WTC11 (cell line): ENCODE measurements around the gene CAMTA1. TPM values are rescaled to one million over a fixed set of nuclear protein-coding genes. Genes with fewer than 3 reads are reported as not detected.

Experiments
- ATAC-seq: fragments of 200-7000 bp; cut with Tn5 transposase; 2 replicates; pipeline ENCODE4 v1.10.0; 2021; ENCODE audit warnings: mild to moderate bottlenecking, moderate library complexity
- CTCF ChIA-PET: fragments of 300-600 bp; sonication (Branson Sonifier 250); formaldehyde crosslinking; loops from one replicate; lab custom pipeline; 2021; ENCODE audit warnings: antibody characterized with exemption; lab: Charles Lee
- POLR2A ChIA-PET: fragments of 350-600 bp; sonication (Branson Sonifier 250); formaldehyde crosslinking; loops from one replicate; lab custom pipeline; 2021; ENCODE audit warnings: antibody characterized with exemption; lab: Charles Lee
- DNase-seq: peaks from one replicate; pipeline ENCODE4 v3.0.0; 2021; ENCODE audit warnings: low spot score
- H3K27ac Mint-ChIP-seq: 2 replicates; pipeline ENCODE4 v1.8.0; 2021; ENCODE audit warnings: mixed read lengths
- H3K27me3 Mint-ChIP-seq: 2 replicates; pipeline ENCODE4 v1.8.0; 2021; ENCODE audit warnings: low read depth, mild to moderate bottlenecking, moderate library complexity, mixed read lengths
- H3K36me3 Mint-ChIP-seq: 2 replicates; pipeline ENCODE4 v1.8.0; 2021; ENCODE audit warnings: mixed read lengths
- H3K4me1 Mint-ChIP-seq: 2 replicates; pipeline ENCODE4 v1.8.0; 2022; ENCODE audit warnings: mixed read lengths
- H3K4me3 Mint-ChIP-seq: 2 replicates; pipeline ENCODE4 v1.8.0; 2021; ENCODE audit warnings: mild to moderate bottlenecking, moderate library complexity, mixed read lengths
- H3K9me3 Mint-ChIP-seq: 2 replicates; pipeline ENCODE4 v1.8.0; 2021; ENCODE audit warnings: mixed read lengths
- ATF2 ChIP-seq: sonication (generic); formaldehyde crosslinking; IDR thresholded peaks from 2 replicates; pipeline ENCODE4 v1.8.1; 2022; ENCODE audit warnings: low read depth, missing genetic modification reagents, borderline replicate concordance
- ATF3 ChIP-seq: sonication (generic); formaldehyde crosslinking; conservative IDR thresholded peaks from 2 replicates; pipeline ENCODE4 v1.8.1; 2022; ENCODE audit warnings: mild to moderate bottlenecking, missing genetic modification reagents
- CTCF ChIP-seq: fragments of 200-600 bp; IDR thresholded peaks from 2 replicates; pipeline ENCODE4 v1.8.0; 2022; ENCODE audit warnings: antibody characterized with exemption
- FOXP1 ChIP-seq: sonication (generic); formaldehyde crosslinking; IDR thresholded peaks from 2 replicates; pipeline ENCODE4 v1.8.0; 2022; ENCODE audit warnings: missing genetic modification reagents, mild to moderate bottlenecking, moderate library complexity, borderline replicate concordance
- GABPB1 ChIP-seq: sonication (generic); formaldehyde crosslinking; IDR thresholded peaks from 2 replicates; pipeline ENCODE4 v1.8.1; 2023; ENCODE audit warnings: mild to moderate bottlenecking, missing genetic modification reagents
- GTF2I ChIP-seq: fragments of 250-450 bp; sonication (Bioruptor Pico); conservative IDR thresholded peaks from 2 replicates; pipeline ENCODE4 v1.4.0; 2021; ENCODE audit warnings: mild to moderate bottlenecking
- JUN ChIP-seq: sonication (generic); formaldehyde crosslinking; IDR thresholded peaks from 2 replicates; pipeline ENCODE4 v1.8.0; 2023; ENCODE audit warnings: mild to moderate bottlenecking, missing genetic modification reagents
- KAT7 ChIP-seq: sonication (generic); formaldehyde crosslinking; IDR thresholded peaks from 2 replicates; pipeline ENCODE4 v1.8.1; 2023; ENCODE audit warnings: missing genetic modification reagents, mild to moderate bottlenecking, borderline replicate concordance
- NFE2L1 ChIP-seq: sonication (generic); formaldehyde crosslinking; IDR thresholded peaks from 2 replicates; pipeline ENCODE4 v1.8.1; 2023; ENCODE audit warnings: missing genetic modification reagents
- NR1H2 ChIP-seq: sonication (generic); formaldehyde crosslinking; IDR thresholded peaks from 2 replicates; pipeline ENCODE4 v1.9.0; 2021; ENCODE audit warnings: mild to moderate bottlenecking, moderate library complexity, missing genetic modification reagents
- PREB ChIP-seq: sonication (generic); formaldehyde crosslinking; IDR thresholded peaks from 2 replicates; pipeline ENCODE4 v1.8.1; 2022; ENCODE audit warnings: mild to moderate bottlenecking, missing genetic modification reagents, moderate library complexity, borderline replicate concordance
- RORB ChIP-seq: fragments of 250-450 bp; sonication (Bioruptor Pico); IDR thresholded peaks from 2 replicates; pipeline ENCODE4 v1.9.0; 2021; ENCODE audit warnings: mild to moderate bottlenecking
- SOX15 ChIP-seq: fragments of 250-450 bp; sonication (Bioruptor Pico); IDR thresholded peaks from 2 replicates; pipeline ENCODE4 v1.9.0; 2021; ENCODE audit warnings: mild to moderate bottlenecking
- SP1 ChIP-seq: sonication (generic); formaldehyde crosslinking; conservative IDR thresholded peaks from 2 replicates; pipeline ENCODE4 v1.8.1; 2022; ENCODE audit warnings: missing genetic modification reagents
- TCF7 ChIP-seq: sonication (generic); formaldehyde crosslinking; IDR thresholded peaks from 2 replicates; pipeline ENCODE4 v1.8.0; 2022; ENCODE audit warnings: mild to moderate bottlenecking, low read depth, missing genetic modification reagents, moderate library complexity
- TP53 ChIP-seq: sonication (generic); formaldehyde crosslinking; IDR thresholded peaks from 2 replicates; pipeline ENCODE4 v1.8.1; 2023; ENCODE audit warnings: mild to moderate bottlenecking, missing genetic modification reagents
- ZBTB43 ChIP-seq: sonication (generic); formaldehyde crosslinking; IDR thresholded peaks from 2 replicates; pipeline ENCODE4 v1.8.1; 2023; ENCODE audit warnings: mild to moderate bottlenecking, missing genetic modification reagents
- ZNF317 ChIP-seq: sonication (generic); formaldehyde crosslinking; IDR thresholded peaks from 2 replicates; pipeline ENCODE4 v1.8.1; 2023; ENCODE audit warnings: low read depth, mild to moderate bottlenecking, moderate library complexity, missing genetic modification reagents, borderline replicate concordance
- ZNF425 ChIP-seq: fragments of 250-450 bp; sonication (Bioruptor Pico); conservative IDR thresholded peaks from 2 replicates; pipeline ENCODE4 v1.9.0; 2021; ENCODE audit warnings: mild to moderate bottlenecking
- ZNF512 ChIP-seq: sonication (generic); formaldehyde crosslinking; IDR thresholded peaks from 2 replicates; pipeline ENCODE4 v1.8.1; 2022; ENCODE audit warnings: missing genetic modification reagents, borderline replicate concordance
- total RNA-seq: library from RNA; stranded (reverse); gene quantifications from 3 replicates; pipeline ENCODE4 v1.2.3, GENCODE V29; 2021

Gene CAMTA1
- total RNA-seq, 1 experiment from 2014 or later = 86.4 TPM

- Mint-ChIP-seq H3K9me3 (no peaks in the 10 kb centered on the region), H3K27ac (no peak overlapping the region), H3K27me3 (no peaks in the 10 kb centered on the region), H3K36me3 (no peaks in the 10 kb centered on the region)
- POLR2A ChIA-PET = no interaction called here
- DNase-seq = no peak
- no peak for TF ChIP-seq ZNF317 (CRISPR knock-in tag)
- no peak for TF ChIP-seq GTF2I
- no peak for TF ChIP-seq GABPB1 (CRISPR knock-in tag)
- TF ChIP-seq, all 79 proteins: peak for 0
- Mint-ChIP-seq H3K4me3 (no peak overlapping the region), H3K4me1 (peaks cover 19% of the 10 kb centered on the region)
- ATAC-seq = no peak
- CTCF ChIA-PET = interaction anchor here (1.1 kb wide), 1 partner anchor 102 kb away, joined by 3 read pairs; no protein-coding TSS in a partner anchor
Observed at GRCh38 chr1:7372477-7373120, 587.3 kb downstream of the CAMTA1 start.

- no peaks in the 10 kb centered on the region for H3K27me3 Mint-ChIP-seq
- H3K4me1 Mint-ChIP-seq = peaks cover 23% of the 10 kb centered on the region
- CTCF ChIA-PET = no interaction called here
- DNase-seq = no peak
- H3K27ac Mint-ChIP-seq = no peak overlapping the region
- no peak for TF ChIP-seq KAT7 (CRISPR knock-in tag)
- TF ChIP-seq SP1 = no peak
- no peak for TF ChIP-seq SOX15 (CRISPR knock-in tag)
- no peak for TF ChIP-seq JUN (CRISPR knock-in tag)
- no peak for TF ChIP-seq TCF7 (CRISPR knock-in tag)
- no peak for TF ChIP-seq ZNF512
- TF ChIP-seq CTCF = no peak
- no peak for TF ChIP-seq ZNF425 (CRISPR knock-in tag)
- no peak for TF ChIP-seq ZBTB43 (CRISPR knock-in tag)
- TF ChIP-seq NFE2L1 (CRISPR knock-in tag) = no peak
- no peak for TF ChIP-seq RORB (CRISPR knock-in tag)
- no peak for TF ChIP-seq TP53 (CRISPR knock-in tag)
- no peak for TF ChIP-seq PREB (CRISPR knock-in tag)
- no peak for TF ChIP-seq ATF3
- no peak for TF ChIP-seq ATF2 (CRISPR knock-in tag)
- TF ChIP-seq NR1H2 = no peak
- TF ChIP-seq FOXP1 = no peak
- no peaks in the 10 kb centered on the region for H3K9me3 Mint-ChIP-seq
- ATAC-seq = no peak
- no peak overlapping the region for H3K4me3 Mint-ChIP-seq
- H3K36me3 Mint-ChIP-seq = no peaks in the 10 kb centered on the region
- POLR2A ChIA-PET = no interaction called here
Observed at GRCh38 chr1:7373251-7373650, 588.0 kb downstream of the CAMTA1 start.
